MM.1S (cell line): ENCODE data around the gene SCRG1.

Experiments used
- EZH2 ChIP-seq: fragments of 300-600 bp; sonication (generic); optimal IDR thresholded peaks from 2 replicates; pipeline ENCODE3; 2017; ENCODE audit warnings: low read depth, mild to moderate bottlenecking, antibody characterized with exemption, low read length, mixed read lengths
- EZH2phosphoT487 ChIP-seq: fragments of 300-600 bp; sonication (generic); IDR thresholded peaks from 2 replicates; pipeline ENCODE4 v1.6.1; 2018; ENCODE audit warnings: antibody characterized with exemption, low read length
- TF ChIP-seq, protein P1 (sequence below): fragments of 300-600 bp; sonication (generic); IDR thresholded peaks from 2 replicates; pipeline ENCODE4 v1.5.1; 2016; ENCODE audit warnings: antibody characterized with exemption, low read length, mixed read lengths

DNA sequence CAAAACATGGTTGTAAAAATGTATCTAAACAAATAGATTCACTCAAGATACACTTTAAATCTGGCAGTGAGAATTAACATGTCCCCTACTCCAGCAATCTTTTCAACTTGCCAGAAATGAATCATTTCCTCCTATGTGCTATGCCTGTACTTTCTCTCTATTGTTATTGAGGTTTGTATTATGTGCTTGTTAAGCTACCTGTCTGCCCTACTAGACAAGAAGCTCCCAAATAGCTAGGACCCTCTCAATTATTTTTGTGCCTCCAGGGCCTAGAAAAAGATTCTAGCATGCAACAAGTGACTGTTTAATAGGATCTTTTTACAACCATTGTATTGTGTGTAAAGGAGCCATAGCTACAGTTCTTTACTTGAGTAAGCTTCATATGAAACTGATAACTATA, 31.6 kb downstream of the SCRG1 start:
- TF ChIP-seq, protein P1, sequence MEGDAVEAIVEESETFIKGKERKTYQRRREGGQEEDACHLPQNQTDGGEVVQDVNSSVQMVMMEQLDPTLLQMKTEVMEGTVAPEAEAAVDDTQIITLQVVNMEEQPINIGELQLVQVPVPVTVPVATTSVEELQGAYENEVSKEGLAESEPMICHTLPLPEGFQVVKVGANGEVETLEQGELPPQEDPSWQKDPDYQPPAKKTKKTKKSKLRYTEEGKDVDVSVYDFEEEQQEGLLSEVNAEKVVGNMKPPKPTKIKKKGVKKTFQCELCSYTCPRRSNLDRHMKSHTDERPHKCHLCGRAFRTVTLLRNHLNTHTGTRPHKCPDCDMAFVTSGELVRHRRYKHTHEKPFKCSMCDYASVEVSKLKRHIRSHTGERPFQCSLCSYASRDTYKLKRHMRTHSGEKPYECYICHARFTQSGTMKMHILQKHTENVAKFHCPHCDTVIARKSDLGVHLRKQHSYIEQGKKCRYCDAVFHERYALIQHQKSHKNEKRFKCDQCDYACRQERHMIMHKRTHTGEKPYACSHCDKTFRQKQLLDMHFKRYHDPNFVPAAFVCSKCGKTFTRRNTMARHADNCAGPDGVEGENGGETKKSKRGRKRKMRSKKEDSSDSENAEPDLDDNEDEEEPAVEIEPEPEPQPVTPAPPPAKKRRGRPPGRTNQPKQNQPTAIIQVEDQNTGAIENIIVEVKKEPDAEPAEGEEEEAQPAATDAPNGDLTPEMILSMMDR: no peak
- no peak for TF ChIP-seq EZH2
- TF ChIP-seq EZH2phosphoT487: no peak
